Stimulated activated CD4-positive, alpha-beta T cell treated with anti-CD3 and anti-CD28 coated beads, Interleukin-1b, Interleukin-23, amount 100 ng/mL, for 24 hours (primary cell): Measurements from ENCODE around the gene SH3BP4.

Experiments
- DNase-seq, 4 experiments: peaks; one replicate each; pipeline ENCODE4 v3.0.0-alpha.2; 2020; ENCODE audit warnings: low read depth in 4 of 4, low spot score in 1 of 4

Gene SH3BP4

DNA sequence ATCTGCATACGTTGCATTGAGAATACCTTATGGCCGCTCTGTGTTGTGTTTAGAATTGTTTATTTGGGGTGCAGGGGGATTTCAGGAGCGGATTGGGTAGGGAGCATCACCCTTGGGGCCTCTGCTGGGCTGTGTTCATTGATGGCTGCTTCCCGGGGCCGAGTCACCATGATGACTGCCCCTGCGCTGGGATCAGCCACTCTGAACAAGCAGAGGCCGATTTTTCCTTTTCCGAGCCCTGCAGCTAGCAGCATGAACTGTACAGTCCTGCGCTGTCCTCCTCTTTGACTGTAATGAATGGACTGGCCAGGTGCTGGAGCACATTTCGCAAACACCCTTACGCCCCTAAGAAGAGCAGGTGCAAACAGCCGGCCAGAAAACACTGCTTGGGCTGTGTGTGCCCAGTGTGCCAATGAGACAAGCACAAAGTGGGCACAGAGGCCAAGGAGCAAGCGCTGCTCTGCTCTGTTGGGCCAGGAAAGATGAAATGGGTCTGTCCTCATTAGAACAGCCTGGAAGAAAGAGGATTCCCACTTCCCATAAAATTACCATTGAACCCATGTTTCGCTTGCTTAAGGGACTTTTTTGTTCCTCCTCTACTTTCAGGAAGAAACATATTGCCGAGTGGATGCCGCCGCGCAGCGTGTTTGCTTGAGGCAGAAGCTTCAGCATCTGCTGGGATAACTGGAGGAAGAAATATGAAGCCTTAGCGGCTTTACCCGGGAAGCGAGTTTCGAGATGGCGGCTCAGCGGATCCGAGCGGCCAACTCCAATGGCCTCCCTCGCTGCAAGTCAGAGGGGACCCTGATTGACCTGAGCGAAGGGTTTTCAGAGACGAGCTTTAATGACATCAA is 82.7 kb downstream of the SH3BP4 start:
- DNase-seq: no peak

DNA sequence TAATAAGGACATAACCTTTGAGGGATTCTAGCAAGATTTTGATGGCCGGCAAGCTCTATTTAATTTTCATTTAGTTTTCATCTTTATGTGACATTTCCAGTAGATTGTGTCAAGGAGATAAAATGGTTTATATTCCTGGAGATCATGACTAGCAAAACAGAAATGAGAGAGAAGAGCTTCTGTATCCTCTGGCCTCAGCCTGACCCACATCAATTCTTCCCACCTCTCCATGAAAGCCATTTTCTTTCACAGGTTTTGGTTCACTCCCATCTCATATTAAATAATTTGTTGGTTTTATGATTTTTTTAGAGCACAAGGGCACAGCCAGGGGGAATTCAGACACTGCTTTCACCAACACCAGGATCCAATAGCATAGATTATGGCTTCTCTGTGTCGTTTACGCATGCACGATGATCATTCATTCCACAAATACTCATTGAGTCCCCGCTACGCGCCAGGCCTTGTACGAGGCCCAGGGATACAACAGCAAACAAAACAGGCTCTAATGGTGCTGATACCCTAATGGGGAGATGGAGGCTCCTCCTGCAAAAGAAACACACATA is 85.9 kb downstream of the SH3BP4 start:
- no peak for DNase-seq

GRCh38 chr2:235041221-235041917 is 89.6 kb downstream of the SH3BP4 start:
- no peak for DNase-seq

DNA sequence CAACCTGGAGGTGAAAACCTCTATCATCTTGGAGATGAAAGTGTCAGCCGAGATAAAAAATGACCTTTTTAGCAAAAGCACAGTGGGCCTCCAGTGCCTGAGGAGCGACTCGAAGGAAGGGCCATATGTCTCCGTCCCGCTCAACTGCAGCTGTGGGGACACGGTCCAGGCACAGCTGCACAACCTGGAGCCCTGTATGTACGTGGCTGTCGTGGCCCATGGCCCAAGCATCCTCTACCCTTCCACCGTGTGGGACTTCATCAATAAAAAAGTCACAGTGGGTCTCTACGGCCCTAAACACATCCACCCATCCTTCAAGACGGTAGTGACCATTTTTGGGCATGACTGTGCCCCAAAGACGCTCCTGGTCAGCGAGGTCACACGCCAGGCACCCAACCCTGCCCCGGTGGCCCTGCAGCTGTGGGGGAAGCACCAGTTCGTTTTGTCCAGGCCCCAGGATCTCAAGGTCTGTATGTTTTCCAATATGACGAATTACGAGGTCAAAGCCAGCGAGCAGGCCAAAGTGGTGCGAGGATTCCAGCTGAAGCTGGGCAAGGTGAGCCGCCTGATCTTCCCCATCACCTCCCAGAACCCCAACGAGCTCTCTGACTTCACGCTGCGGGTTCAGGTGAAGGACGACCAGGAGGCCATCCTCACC is 90.2 kb downstream of the SH3BP4 start:
- DNase-seq: no peak

DNA sequence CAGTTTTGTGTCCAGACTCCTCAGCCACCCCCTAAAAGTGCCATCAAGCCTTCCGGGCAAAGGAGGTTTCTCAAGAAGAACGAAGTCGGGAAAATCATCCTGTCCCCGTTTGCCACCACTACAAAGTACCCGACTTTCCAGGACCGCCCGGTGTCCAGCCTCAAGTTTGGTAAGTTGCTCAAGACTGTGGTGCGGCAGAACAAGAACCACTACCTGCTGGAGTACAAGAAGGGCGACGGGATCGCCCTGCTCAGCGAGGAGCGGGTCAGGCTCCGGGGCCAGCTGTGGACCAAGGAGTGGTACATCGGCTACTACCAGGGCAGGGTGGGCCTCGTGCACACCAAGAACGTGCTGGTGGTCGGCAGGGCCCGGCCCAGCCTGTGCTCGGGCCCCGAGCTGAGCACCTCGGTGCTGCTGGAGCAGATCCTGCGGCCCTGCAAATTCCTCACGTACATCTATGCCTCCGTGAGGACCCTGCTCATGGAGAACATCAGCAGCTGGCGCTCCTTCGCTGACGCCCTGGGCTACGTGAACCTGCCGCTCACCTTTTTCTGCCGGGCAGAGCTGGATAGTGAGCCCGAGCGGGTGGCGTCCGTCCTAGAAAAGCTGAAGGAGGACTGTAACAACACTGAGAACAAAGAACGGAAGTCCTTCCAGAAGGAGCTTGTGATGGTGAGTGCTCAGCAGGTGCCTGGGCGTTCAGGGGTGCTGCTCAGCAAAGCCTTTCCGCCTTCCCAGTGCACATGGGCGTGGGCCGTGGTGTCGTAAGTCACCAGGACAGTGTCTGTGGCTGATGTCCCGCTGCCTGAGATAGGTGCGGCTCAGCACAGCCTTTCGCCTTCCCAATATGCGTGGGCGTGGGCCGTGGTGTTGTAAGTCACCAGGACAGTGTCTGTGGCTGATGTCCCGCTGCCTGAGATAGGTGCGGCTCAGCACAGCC is 91.0 kb downstream of the SH3BP4 start:
- DNase-seq: no peak

- DNase-seq: no peak
Measured at GRCh38 chr2:235043762-235044500, 92.1 kb downstream of the SH3BP4 start.

DNA sequence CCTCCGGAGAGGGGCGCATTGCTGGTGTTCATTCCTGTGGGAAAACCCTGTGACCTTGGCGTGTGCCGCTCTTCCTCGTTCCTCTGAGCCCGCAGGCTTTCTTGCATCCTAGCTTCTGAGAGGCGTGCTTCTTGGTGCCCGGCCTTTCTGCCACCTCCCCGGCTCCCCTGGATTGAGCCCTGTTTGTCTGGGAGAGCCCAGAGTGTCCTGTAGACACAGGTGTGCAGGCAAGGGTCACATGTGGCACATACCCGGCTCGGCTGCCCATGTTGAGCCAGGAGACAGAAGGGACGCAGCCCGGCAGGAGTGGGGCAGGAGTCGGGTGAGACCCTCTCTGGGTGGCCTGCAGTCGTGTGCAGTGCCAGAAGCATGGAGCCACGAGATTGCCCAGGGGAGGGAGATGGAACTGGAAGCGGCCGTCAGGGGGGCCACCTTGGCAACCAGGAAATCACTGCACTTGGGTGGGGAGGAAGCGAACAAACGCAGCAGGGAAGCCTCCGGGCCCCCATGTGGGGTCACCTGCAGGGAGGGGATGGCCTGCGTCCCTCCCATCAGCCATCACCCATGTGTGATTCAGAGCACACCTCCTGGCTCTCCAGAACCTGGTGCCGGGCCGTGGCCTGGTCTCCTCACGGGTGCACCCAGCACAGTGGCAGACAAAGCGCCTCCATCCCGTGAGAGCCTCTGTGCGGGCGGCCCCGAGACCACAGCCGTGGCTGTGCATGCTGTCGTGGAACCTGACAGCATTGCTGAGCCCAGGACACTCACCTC is 92.9 kb downstream of the SH3BP4 start:
- DNase-seq: no peak

- DNase-seq: no peak
Measured at GRCh38 chr2:235045336-235045972, 93.6 kb downstream of the SH3BP4 start.

- DNase-seq: no peak
Measured at GRCh38 chr2:235045973-235046343, 94.1 kb downstream of the SH3BP4 start.

GRCh38 chr2:235046589-235046988 is 94.8 kb downstream of the SH3BP4 start:
- no peak for DNase-seq

DNA sequence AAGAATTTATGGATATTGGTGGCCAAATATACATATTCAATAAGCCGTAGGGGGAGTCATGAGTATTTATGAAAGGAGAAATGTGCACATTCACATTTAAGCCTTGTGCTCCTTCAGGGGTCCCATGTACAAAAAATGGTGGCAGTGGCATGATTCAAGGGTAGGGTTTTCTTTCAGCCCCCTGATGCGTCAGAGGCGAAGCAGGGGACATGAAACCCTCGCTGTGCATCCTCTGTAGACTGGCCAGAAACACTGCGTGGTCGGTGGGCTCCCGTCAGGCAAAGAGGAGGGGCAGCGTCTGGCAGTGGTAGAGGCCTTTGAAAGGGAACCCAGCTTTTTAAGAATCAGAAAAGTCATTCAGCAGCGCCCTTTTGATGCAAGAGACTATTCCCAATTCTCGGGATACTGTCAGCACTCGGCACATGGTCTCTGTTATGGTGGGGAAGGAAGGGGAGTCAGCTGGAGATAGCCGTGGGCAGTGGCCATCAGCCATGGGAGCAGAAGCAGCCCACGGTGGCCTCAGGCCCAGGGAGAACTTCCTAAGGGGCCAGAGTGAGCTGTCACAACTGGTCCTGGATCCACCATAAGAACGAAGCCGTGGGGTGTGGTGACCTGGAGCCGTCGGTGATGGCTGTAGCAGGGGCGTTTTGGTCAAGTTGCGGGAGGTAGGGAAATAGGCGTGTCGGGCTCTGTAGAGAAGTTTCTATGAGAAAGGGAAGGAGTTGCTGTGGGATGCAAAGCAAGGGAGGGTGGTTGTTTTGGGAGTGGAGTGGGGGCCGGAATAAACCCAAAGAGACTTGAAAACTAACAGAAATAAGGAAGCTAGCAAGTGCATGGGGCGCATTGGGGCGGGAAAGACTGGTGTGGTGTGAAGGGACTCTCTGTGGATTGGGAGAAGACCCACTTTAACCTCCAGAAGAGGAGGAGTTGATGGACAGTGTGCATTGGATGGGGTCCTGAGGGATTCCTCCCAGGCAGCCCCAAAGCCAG is 95.6 kb downstream of the SH3BP4 start:
- no peak for DNase-seq

DNA sequence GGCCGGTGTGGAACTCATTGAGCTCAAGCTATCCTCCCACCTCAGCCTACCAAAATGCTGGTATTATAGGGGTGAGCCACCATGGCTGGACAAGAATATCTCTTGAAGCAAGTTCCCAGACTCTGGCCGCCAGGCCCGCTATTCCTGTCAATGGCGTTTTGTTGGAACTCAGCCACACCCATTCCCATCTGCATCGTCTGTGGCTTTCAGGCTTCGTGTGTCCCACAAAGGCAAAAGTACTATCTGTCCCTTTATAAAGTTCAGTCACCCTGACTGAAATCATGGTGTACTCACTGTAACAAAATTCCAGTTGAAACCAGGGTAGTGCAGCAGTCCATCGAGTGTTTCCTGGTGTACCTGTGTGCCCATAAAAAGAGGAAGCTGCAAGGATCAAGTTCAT is 96.7 kb downstream of the SH3BP4 start:
- no peak for DNase-seq

DNA sequence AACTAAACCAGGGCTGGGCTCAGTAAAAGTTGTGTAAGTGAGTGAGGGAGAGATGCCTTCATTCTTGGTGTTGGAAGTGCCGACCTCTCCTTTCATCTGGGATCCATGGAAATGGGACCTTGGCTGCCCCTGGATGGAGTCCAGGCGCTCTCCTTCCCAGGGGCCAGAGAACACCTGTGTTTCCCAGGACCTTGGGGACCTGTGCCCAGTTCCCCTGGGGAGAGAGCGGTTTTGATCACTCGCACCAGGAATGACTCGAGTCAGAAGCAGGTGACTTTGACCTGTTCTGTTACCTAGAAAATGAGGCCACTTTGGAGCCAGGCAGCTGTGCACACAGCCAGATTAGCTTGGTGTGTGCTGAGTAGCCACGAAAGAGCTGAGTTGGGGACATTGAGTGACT is 97.3 kb downstream of the SH3BP4 start:
- no peak for DNase-seq

- no peak for DNase-seq
Measured at GRCh38 chr2:235049719-235050118, 97.9 kb downstream of the SH3BP4 start.

GRCh38 chr2:235050980-235051351 is 99.1 kb downstream of the SH3BP4 start:
- no peak for DNase-seq

DNA sequence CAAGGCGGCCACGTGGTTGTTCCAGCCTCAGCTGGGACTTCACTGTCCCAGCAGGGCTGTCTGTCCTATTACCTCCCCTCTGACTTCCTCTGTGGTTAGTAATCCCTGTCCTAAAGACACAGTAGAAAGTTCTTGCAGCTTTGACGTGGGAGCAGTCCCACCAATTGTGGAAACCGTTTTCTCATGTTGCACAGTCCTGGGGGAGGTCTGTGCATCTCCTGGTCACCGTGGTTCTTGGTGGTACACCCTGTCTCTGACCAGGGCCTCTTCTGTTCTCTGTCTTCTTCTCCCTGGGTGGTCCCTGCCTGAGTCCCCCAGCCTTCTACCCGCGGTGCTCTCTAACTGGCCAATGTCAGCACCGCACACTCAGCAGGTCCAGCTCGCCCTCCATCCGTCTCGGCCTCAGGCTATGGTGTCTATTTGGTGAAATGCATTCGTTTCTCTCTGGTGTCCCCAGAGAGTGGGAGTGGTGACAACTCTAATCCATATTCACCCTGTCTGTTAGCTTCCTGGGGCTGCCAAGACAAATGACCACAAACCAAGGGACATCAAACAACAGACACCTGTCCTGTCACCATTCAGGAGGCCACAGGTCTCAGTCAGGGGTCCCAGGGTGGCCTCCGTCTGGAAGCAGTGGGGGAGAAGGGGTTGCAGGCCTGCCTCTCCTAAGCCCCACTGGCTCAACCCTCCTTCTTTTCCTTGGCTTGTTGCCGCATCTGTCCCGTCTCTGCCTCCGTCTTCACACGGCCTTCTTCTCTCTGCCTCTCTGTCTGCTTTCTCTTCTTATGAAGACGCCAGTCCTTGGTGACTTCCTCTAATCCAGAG is 99.8 kb downstream of the SH3BP4 start:
- DNase-seq: no peak
